HuH-7 (cell line): ENCODE data around the gene KICS2.
"Not testable (repeated sequence)": the region's sequence is repeated elsewhere in the genome, so short reads cannot be mapped to it uniquely, and the experiment has no call there.

Experiments
- DNase-seq: peaks from one replicate; pipeline ENCODE4 v3.0.0; 2011; ENCODE audit warnings: low spot score

KICS2 gene

DNA sequence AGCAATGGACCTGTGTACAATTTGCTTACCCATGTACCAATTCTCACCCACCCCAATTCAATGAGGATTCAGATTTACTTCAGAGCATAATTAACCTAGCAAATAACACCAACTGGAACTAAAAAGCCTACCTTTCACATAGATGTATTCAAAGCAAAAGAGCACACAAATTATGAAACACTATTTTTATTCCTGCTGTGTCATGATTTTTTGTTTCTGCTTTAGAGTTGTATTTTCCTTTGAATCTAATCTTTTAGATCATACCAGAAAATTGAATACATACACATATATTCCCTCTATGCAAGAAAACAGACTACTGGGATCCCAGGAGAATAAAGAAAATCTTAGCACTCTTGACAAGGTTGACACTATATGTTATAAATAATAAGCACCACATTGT is 5.9 kb downstream of the KICS2 start:
- no peak for DNase-seq

DNA sequence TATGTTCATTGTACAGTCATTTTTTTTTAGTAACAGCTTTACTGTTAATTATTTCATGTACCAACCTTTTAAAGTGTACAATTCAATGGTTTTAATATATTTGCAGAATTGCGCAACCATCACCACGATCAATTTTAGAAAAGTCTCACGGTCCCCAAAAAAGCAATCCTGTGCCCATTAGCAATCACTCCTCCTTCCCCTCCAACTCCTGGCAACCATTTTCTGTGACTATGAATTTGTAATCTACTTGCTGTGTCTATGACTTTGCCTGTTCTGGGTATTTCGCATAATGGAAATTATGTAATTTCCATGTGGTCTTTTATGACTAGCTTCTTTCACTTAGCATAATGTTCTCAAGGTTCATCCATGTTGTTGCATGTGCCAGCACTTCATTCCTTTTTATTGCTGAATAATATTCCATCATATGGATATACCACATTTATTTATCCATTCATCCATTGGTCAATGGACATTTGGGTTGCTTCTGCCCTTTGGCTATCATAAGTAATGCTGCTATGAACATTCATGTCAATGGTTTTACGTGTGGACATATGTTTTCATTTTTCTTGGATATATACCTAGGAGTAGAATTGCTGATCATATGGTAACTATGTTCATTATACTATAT is 9.9 kb downstream of the KICS2 start:
- DNase-seq = no peak

DNA sequence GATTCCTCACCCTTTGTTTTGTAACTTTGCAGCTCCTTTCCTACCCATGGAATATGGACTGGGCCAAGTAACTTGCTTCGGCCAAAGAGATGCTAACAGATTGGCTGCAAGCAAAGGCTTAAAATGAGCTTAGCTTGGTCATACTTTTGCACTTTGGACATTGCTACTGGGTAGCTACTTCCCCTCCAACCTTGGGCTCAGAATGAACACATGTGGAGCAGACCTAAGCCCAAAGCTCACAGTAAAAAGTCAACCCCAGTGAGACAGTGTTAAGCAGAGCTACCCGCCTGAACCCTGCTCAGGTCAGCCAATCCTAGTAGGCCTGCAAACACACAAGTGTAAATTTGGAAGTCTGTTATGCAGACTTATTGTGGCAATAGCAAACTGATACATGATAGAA is 14.6 kb downstream of the KICS2 start:
- DNase-seq = no peak

GRCh38 chr12:64205542-64205941 is 16.6 kb downstream of the KICS2 start:
- DNase-seq = no peak

DNA sequence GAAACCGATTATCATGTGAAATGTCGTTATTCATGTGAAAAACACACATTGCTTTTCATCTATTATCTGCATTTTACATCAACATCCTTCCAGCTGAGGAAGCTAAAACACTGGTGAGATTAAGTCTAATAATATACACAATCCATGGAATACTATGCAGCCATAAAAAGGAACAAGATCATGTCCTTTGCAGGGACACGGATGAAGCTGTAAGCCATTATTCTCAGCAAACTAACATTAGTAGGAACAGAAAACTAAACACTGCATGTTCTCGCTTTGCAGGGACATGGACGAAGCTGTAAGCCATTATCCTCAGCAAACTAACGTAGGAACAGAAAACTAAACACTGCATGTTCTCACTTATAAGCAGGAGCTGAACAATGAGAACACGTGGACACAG is 18.3 kb downstream of the KICS2 start:
- DNase-seq = no peak

GRCh38 chr12:64203036-64203435 is 19.1 kb downstream of the KICS2 start:
- DNase-seq = no peak

- not testable (repeated sequence) for DNase-seq
These were observed 26.3 kb downstream of the KICS2 start for GRCh38 chr12:64195841-64196240.

DNA sequence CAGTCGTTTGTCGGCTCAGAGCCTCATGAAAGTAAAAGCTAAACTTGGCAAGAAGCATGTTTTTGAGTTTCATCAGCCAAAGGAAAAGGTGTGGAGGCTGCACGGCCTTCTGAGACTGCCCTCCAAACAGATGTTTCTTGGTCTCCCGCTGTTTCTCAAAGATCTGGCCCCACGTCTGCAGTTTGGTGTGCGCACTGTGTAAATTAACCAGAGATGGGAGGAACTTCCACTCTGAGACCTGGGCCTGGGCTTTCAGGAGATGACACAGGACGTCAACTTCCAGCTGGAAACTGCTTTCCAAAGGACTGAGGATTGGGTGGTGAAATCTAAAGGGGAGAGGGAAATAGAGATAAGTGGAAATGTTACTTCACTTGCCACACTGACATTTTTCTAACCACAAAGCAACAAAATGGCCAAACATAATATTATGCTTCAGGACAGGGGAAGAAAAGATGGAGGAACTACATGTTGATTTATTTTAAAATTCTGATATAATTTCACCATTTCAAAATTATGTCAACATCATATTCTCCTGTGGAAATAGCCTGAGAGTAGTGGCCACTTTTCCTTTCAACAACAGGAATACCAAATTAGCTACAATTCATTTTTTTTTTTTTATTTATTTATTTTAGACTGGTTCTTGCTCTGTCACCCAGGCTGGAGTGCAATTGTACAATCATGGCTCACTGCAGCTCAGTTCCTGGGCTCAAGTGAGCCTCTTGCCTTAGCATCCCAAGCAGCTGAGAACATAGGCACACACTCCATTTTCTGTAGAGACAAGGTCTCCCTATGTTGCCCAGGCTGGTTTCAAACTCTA is 27.6 kb downstream of the KICS2 start:
- no peak for DNase-seq

DNA sequence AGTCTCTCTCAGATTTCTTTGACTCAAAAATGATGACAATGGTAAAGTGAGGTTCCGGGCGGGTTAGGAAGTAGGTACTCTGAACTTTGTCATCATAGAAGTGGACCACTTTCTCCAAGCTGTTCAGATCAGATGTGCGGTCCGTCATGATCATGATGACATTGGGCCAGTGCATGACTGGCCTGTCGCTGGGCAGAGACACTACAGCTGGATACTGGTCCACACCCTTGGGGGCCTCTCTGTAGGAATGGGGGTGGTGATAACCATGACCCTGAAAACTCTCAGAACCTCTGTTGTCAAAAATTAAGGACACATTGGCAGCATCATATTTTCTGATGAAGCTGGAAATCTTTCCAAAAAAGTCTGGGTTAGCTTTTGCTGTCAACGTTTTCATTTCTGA is 28.2 kb downstream of the KICS2 start:
- no peak for DNase-seq

DNA sequence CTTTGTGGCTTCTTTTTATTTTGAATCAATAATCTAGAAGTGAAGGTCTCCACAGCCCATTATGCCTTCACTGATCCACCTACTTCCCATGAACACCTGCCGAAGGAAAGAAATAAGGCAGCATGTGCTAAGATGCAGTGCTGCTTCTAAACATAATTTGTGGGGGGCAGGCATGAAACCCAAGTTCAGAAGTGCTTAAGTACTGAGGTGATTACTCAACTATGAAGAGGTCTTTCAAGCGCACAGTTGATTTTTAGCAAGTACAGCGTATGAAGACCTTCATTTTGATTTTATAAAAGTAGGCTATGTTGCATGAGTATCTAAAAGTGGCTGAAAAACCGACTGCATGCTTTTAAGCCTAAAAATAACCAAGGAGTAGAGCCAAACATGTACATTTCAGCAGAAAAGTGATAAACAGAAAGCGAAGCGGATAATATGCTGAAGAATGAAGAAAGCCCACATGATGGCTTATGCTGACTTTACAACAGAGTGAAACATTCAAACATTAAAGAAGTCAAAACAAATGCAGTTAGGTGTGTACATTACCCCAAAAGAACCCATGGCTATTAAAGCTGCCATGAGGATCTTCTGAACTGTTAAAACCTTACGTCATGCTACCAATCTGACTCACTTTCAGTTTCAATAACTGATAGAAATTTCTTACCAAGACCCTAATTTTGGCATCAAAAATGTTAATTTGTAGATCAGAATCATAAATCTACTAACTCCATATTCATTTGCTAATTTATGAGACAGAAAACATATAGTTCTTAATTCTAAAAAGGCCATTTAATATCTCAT is 29.3 kb downstream of the KICS2 start:
- DNase-seq = no peak

DNA sequence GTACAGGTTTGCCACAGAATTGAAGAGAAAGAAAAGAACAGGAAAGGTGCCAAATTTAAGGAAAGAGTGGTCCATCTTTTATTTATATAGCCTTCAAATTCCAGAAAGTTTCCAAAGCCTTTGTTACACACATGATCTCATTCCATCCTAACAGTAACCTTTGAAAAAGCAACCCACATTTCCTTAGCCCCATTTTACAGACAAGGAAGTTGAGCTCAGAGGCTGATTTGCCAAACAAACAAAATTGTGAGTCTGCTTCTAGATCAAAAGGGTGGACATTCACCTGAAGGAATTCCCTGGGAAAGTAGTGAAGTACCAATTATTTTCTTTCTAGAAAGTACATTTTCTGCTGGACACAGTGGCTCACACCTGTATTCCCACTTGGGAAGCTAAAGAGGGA is 32.0 kb downstream of the KICS2 start:
- DNase-seq = no peak

GRCh38 chr12:64189530-64189929 is 32.6 kb downstream of the KICS2 start:
- no peak for DNase-seq

GRCh38 chr12:64187794-64188193 is 34.3 kb downstream of the KICS2 start:
- DNase-seq = no peak

GRCh38 chr12:64187370-64187769 is 34.7 kb downstream of the KICS2 start:
- no peak for DNase-seq

GRCh38 chr12:64186789-64187188 is 35.3 kb downstream of the KICS2 start:
- DNase-seq = no peak

GRCh38 chr12:64184216-64184615 is 37.9 kb downstream of the KICS2 start:
- DNase-seq = no peak

GRCh38 chr12:64181430-64182291 is 40.4 kb downstream of the KICS2 start:
- peak; percentile 44 for DNase-seq

- no peak for DNase-seq
These were observed 41.1 kb downstream of the KICS2 start for GRCh38 chr12:64180951-64181350.

- DNase-seq = no peak
These were observed 44.0 kb downstream of the KICS2 start for GRCh38 chr12:64178122-64178521.

- no peak for DNase-seq
These were observed 45.1 kb downstream of the KICS2 start for GRCh38 chr12:64177001-64177400.

GRCh38 chr12:64175254-64175945 is 46.7 kb downstream of the KICS2 start:
- no peak for DNase-seq
